Psoas muscle (tissue), 8 donors: Measurements from ENCODE around the gene PRDM15. TPM values are rescaled to one million over a fixed set of nuclear protein-coding genes. Genes with fewer than 3 reads are reported as not detected.

Experiments
- ATAC-seq, 4 donors: fragments of 200-7000 bp; cut with Tn5 transposase; one replicate each; pipeline ENCODE4 v1.9.1; 2020; ENCODE audit warnings: moderate library complexity in 3 of 4, mild to moderate bottlenecking in 2 of 4
- DNase-seq, 2 donors: peaks; one replicate each; pipeline ENCODE4 v3.0.0-alpha.2; 2020
- H3K27ac ChIP-seq: fragments of 200-600 bp; one replicate; pipeline ENCODE4 v1.8.0; 2022
- H3K27me3 ChIP-seq, 3 donors: fragments of 200-600 bp in 1 of 3; one replicate each; pipeline versions ENCODE4 v1.6.1 to v1.8.0; 2013 to 2022; ENCODE audit warnings: low read length in 2 of 3, mild to moderate bottlenecking in 2 of 3, moderate library complexity in 1 of 3; ENCODE audit not compliant: insufficient read depth in 3 of 3
- H3K36me3 ChIP-seq, 2 donors: fragments of 200-600 bp in 1 of 2; one replicate each; pipeline versions ENCODE4 v1.6.1 to v1.8.0; 2013 to 2022; ENCODE audit warnings: low read depth in 1 of 2, mild to moderate bottlenecking in 1 of 2, moderate library complexity in 1 of 2; ENCODE audit not compliant: insufficient read depth in 1 of 2
- H3K4me1 ChIP-seq: fragments of 200-600 bp; one replicate; pipeline ENCODE4 v1.8.0; 2022
- H3K4me3 ChIP-seq: fragments of 200-600 bp; one replicate; pipeline ENCODE4 v1.8.0; 2022; ENCODE audit warnings: mild to moderate bottlenecking
- H3K9me3 ChIP-seq: fragments of 200-600 bp; one replicate; pipeline ENCODE4 v1.8.0; 2022
- WGBS, 3 donors: extraction: QIAGEN DNeasy Blood & Tissue Kit; methylation state at CpG; one replicate each; pipeline versions ENCODE4 v1.1.6 to v1.1.7; 2013; 5-methylcytosine and 5-hydroxymethylcytosine counted together
- intact Hi-C, 2 donors: fragments of 100-400 bp; cut with DNase I; formaldehyde crosslinking; loops; one replicate each; pipeline versions ENCODE4 v1.11.0 to v1.14.2; 2022
- polyA plus RNA-seq, 3 donors: library from polyadenylated mRNA; stranded (reverse); fragments of 200-250 nt; gene quantifications; one replicate each; pipeline ENCODE4 v1.2.3, GENCODE V29; 2013
- total RNA-seq, 4 donors: library from RNA; stranded (reverse); fragmentation: NEBNext Ultra II Directional in 2 of 4; extraction: Animal tissue kit (Norgen Biotek cat#: 25700) in 2 of 4; gene quantifications; one replicate each; pipeline versions ENCODE4 v1.2.1 to v1.2.4, GENCODE V29; 2021 to 2023
- TF ChIP-seq, protein P1 (sequence below): fragments of 200-600 bp; IDR thresholded peaks from one replicate; pipeline ENCODE4 v1.8.0; 2022; ENCODE audit warnings: antibody characterized with exemption
- donor health status: healthy with polysubstance abuse.
- donor health status: DM: no; HTN: no; CAD: no; lungs with moderate emphysema.
- donor health status: Bipolar disorder and iron deficiency.
- donor health status: healthy.
- donor health status: DM: yes; HTN: yes; CAD: no.
- donor health status: DM: no; HTN: no; CAD: no.
- donor health status: DM: no; HTN: no; CAD: no.
- donor health status: DM: yes; HTN: yes; CAD: no.

PRDM15 gene
- total and polyA plus RNA-seq, 7 donors = 2.2 to 6.4 (median 3.7) TPM

DNA sequence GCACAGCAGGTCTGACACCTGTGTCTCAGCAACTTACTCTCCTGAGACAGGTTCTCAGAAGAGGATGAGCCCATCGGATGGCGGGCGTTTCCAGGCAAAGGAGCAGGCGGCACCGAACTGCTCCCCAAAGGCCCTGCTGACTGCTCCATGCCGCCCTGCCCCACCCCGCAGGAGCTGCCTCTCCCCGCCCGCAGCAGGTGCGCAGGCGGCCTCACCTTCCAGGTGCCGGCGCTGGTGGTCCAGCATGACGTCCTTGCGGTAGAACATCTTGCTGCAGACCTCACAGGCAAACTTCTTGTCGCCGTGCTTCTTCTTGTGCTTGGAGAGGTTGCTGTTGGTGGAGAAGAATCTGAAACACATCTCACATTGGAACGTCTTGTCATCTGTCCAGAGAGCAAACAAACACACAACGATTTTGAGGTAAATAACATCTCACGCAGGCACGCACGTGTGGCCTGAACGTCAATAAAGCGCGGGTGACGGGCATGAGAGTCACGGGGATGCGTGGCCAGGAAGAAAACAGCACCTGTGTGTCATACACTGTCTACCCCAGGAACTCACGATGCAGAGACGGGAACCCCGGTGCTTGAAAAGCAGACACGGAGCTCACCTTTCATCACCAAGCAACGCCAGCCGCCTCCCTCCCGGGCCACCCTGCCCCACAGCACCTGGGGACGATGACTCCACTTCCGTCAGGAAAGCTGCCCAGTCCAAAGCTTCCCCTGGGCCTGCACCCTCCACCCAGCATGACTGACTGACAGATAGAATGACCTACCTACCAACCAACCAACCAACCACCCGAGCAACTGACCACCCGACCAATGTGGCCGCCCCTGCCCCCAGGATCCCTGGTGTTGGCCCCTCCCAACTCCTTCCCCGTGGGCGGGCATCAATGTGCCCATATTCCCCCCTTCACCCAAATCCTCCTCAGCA, 50.9 kb downstream of the PRDM15 start:
- Histone ChIP-seq H3K27me3 (no peaks in the 10 kb centered on the region), H3K27ac (no peak overlapping the region), H3K36me3 (peaks cover 0 to 51% of the 10 kb centered on the region in 2 donors), H3K4me1 (no peaks in the 10 kb centered on the region), H3K9me3 (no peaks in the 10 kb centered on the region), H3K4me3 (no peak overlapping the region)
- WGBS, 3 donors = 86 to 87% (median 86%) methylated on average over 42 of the region's 42 CpGs
- TF ChIP-seq, protein P1, sequence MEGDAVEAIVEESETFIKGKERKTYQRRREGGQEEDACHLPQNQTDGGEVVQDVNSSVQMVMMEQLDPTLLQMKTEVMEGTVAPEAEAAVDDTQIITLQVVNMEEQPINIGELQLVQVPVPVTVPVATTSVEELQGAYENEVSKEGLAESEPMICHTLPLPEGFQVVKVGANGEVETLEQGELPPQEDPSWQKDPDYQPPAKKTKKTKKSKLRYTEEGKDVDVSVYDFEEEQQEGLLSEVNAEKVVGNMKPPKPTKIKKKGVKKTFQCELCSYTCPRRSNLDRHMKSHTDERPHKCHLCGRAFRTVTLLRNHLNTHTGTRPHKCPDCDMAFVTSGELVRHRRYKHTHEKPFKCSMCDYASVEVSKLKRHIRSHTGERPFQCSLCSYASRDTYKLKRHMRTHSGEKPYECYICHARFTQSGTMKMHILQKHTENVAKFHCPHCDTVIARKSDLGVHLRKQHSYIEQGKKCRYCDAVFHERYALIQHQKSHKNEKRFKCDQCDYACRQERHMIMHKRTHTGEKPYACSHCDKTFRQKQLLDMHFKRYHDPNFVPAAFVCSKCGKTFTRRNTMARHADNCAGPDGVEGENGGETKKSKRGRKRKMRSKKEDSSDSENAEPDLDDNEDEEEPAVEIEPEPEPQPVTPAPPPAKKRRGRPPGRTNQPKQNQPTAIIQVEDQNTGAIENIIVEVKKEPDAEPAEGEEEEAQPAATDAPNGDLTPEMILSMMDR = no peak
- DNase-seq = no peak
- no peak for ATAC-seq
- intact Hi-C loops = no loop called here

DNA sequence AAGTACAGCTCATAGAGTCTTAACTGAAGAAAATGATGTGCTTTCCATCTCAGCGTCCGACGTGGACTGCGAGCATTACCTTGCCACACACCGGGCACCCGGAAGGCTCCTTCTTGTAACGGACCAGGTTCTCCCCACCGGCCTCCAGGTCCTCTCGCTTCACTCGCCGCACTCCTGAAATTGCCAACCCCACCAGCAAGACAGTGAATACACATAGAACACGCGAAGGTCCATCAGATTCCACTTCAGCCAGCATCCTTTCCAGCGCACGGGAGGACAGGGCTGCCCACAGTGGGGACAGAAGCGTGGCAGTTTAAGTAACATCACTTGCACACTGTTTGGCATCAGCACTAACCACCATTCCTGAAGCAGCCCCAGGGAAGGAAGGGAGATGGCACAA, 53.3 kb downstream of the PRDM15 start:
- no peaks in the 10 kb centered on the region for H3K4me1 ChIP-seq
- no peak overlapping the region for H3K27ac ChIP-seq
- TF ChIP-seq, protein P1 = no peak
- ATAC-seq = no peak
- no peak overlapping the region for H3K4me3 ChIP-seq
- no peaks in the 10 kb centered on the region for H3K27me3 ChIP-seq
- WGBS, 3 donors = 95 to 96% (median 96%) methylated on average over 16 of the region's 16 CpGs
- intact Hi-C loops = no loop called here
- no peak for DNase-seq
- H3K9me3 ChIP-seq = no peaks in the 10 kb centered on the region
- H3K36me3 ChIP-seq = peaks cover 0 to 65% of the 10 kb centered on the region in 2 donors

DNA sequence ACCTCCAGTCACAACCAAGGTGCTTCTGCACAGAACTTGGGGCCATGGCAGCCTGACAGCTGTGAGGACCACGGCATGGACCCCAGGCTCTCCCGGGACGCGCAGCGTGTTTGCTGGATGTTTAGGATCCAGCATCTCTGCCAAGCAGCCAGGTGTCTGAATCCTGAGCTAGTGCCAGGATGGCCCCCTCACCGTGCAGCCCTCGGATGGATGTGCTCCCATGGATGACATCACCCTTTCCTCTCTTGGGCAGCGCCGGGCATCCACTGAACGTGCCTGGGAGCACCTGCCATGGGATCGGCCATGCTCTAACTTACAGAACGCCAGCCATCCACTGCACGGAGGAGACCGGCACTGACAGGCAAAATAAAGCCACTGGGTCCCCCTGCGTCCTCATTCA, 53.9 kb downstream of the PRDM15 start:
- intact Hi-C loops = no loop called here
- WGBS, 3 donors = 60 to 71% (median 66%) methylated on average over 14 to 15 of the region's 15 CpGs
- ATAC-seq = no peak
- no peak overlapping the region for H3K27ac ChIP-seq
- H3K27me3 ChIP-seq = no peaks in the 10 kb centered on the region
- TF ChIP-seq, protein P1 = no peak
- peaks cover 0 to 72% of the 10 kb centered on the region in 2 donors for H3K36me3 ChIP-seq
- H3K9me3 ChIP-seq = no peaks in the 10 kb centered on the region
- no peaks in the 10 kb centered on the region for H3K4me1 ChIP-seq
- H3K4me3 ChIP-seq = no peak overlapping the region
- no peak for DNase-seq

DNA sequence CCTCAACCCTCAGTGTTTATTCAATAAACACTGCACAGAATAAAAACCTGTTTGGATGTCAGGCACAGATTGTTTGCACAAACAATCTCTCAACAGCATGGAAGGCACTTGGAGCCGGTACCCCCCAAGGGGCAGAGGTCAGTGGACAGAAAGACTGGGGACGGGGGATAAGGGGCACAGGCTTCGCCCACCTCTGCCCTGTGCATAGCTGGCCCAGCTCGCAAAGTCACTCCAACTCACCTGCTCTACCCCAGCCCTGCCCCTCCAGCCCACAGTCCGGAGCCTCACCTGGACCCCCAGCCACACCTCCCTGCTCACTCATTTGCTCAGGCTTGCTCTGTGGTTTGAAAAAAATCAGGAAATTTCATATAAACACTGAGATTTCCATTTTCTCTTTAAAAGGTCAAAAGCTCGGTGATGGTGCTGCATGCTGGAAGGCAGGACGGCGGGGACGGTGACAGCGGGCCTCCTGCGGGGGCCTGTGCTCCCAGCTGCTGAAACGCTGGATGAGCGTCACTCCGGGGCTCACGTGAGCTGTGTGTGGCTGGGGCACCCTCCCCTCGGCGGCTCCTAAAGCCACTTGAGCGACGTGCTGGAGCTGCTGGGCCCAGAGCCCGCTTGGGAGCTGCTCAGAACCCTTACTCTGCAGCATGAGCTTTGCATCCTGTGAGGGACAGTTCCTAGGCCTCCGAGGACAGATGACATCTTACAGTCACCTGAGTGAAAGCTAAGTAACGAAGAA, 54.5 kb downstream of the PRDM15 start:
- TF ChIP-seq, protein P1 = no peak
- Histone ChIP-seq H3K9me3 (no peaks in the 10 kb centered on the region), H3K27ac (no peak overlapping the region), H3K4me1 (no peaks in the 10 kb centered on the region), H3K27me3 (no peaks in the 10 kb centered on the region), H3K36me3 (peaks cover 0 to 72% of the 10 kb centered on the region in 2 donors), H3K4me3 (no peak overlapping the region)
- DNase-seq (no peak), ATAC-seq (no peak)
- intact Hi-C loops = no loop called here
- 79 to 87% (median 86%) methylated on average over 22 of the region's 22 CpGs for WGBS, 3 donors
